Ureter (tissue), 1 donor: Measurements from ENCODE around the gene EPN1. TPM values are rescaled to one million over a fixed set of nuclear protein-coding genes. Genes with fewer than 3 reads are reported as not detected.

Experiments used
- DNase-seq: peaks from one replicate; pipeline ENCODE4 v3.0.0-alpha.2; 2020; ENCODE audit warnings: low spot score
- total RNA-seq: library from RNA; stranded (reverse); gene quantifications from one replicate; pipeline ENCODE4 v1.2.4, GENCODE V29; 2023
- donor health status: DM: yes; HTN: yes; CAD: no.

EPN1 gene
- total RNA-seq, 1 donor from 2014 or later: 78.5 TPM

DNA sequence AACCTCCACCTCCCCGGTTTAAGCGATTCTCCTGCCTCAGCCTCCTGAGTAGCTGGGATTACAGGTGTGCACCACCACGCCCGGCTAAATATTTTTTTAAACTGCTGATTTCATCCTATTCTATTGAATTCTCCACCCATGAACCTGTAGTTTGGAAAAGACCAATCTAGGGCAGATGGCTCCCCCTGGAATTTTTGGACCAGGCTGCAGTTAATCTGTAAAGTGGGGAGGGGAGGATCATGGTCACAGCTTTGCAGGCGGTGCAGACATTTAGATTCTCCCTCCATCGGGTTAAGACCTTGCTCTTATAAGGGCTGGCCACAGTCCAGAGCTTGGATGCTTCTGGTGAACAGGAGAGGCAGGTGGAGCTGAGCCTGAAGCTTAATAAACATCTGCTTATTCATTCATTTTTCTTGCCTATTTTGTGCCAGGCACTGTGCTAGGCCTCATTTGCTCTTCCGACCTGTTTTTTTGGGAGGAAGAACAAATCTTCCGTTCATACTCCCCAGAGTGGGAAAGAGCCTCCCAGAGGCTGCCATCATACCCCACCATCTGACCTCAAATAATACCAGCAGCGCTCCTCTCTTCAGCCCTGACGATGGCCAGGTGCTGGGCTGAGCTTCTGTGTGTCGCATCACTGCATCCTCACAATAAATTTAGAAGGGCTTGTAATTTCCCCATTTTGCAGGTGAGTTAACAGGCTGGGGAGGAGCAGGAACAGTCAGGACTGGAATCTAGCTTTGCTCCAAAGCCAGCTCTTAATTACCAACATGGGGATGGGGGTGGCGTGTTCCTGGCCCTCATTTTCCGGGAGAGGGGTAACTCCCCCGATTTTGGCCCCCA, 27.9 kb upstream of the EPN1 start:
- DNase-seq: no peak

DNA sequence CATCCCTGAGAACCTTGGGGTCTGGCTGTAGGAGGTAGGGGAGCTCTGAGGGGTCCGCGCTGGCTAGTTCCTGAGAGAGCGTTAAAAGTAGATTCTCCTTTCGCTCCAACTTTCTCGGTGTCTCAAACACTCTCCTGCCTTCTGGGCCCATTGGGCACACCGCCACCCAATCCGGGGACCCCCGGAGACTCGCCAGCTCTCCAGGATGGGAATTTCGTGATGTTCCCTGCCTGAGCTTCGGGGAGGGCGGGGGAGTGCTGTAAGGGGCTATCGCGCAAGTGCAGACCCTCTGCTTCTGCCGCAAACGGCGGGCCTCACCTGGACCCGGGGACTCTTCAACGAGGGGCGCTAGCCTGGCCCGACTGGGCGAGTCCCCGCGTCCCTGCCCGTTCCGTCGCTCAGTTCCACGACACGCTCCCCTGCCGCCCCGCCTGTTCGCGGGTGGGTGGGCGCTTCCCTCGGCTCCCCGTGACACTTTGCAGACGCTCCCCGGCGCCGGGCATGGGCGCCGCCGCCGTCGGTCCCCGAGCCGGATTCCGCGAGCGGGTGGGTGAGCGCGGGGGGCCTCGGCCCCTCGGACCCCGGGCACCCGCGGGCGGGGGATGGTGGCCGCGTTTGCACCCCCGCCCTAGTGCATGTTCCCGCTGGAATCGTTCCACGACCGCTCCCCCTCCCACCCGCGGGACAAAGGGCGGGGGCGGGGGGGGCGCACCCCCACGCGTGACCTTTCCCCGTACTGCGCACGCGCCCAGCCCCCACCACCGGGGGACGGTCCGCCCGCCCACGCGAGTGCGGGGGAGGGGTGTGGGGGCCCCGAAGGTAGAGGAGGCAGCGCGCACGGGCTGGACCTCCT, 27.1 kb upstream of the EPN1 start, which contains the start of gene CCDC106:
CCDC106 (plus strand) TSS at position 481 of the 853 bp plus-strand sequence. CDS start 835 bp downstream, outside the sequence.
- DNase-seq: peak; percentile 62

DNA sequence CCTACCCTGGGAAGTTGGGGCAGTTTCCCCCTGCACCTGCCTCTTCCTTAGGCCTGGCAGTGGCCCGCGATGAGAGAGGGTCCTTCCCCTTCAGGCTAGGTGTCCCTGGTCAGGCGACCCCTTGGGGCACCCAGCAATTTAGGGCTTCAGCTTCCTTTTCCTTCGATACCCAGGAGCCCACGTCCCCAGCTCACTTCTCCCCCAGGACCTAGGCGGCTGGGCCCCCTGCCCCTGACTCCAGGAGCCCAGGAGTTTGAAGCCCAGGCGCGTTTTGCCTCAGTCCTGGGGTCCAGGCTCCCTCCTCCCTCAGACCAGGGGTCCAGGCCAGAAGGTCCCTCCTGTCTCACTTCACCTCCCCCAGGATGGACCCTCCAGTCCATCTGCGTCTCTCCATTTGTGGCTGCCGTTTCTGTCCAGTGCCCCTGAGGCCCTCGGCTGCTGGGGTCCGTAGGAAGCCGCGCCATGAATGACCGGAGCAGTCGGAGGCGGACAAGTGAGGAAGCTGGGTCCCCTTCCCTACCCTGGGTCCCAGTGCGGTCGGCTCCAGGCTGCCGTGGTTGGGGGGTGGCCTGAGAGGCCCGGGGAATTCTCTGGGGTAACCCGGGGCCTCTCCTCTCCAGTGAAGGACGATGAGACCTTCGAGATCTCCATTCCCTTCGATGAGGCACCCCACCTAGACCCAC, 26.3 kb upstream of the EPN1 start:
- DNase-seq: no peak

DNA sequence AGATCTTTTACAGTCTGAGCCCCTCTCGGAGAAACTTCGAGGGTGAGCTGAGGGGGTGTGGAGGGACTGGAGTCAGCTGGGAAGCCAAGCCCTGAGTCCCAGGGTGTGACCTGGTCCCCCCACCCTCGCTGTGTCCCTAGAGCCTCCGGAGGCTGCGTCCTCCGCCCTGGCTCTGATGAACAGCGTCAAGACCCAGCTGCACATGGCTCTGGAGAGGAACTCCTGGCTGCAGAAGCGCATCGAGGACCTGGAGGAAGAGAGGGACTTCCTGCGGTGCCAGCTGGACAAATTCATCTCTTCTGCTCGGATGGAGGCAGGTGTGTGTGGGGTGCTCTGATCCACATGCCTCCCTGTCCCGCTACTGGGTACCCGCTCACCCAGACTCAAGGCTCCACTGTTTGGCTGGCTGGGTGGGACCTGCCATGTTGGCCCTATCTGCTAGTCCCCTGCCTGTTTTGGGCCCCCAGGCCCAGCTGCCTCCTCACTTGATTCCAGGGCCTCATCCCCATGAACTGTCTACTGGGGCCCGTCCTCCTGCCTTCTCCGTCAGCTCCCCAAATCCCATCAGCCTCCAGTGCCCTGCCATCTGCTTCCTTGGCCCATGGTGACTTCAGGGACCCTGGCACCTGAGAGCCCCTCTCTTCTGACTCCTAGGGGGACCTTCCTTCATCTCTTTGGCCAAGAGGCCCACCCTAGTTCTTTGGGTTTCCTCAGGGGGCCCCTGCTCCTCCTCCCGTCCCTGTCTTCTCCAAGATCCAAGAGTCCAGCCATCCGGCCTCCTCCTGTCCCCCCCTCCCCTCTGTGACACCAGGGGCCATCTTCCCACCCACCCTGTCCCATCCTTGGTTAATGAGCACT, 25.5 kb upstream of the EPN1 start:
- DNase-seq: no peak

DNA sequence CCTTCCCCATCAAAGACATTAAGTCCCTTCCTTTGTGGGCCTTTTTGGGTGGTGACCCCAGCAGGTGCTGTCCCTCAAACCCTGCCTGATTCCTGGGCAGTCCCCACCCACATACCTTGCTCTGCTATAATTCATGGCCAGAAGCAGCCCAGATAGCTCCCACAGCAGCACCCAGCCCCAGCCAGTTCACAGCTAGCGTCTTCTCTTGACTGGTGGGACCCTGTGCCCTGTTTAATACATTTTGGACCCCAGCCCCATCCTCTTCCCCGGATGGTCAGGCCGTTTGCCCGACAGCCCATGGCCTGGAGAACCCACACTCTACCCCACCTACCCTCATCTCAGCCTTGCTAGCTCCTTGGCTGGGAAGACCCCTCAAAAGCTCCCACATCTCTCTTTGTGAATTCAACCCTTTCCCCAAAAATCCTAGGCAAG, 24.9 kb upstream of the EPN1 start:
- no peak for DNase-seq

DNA sequence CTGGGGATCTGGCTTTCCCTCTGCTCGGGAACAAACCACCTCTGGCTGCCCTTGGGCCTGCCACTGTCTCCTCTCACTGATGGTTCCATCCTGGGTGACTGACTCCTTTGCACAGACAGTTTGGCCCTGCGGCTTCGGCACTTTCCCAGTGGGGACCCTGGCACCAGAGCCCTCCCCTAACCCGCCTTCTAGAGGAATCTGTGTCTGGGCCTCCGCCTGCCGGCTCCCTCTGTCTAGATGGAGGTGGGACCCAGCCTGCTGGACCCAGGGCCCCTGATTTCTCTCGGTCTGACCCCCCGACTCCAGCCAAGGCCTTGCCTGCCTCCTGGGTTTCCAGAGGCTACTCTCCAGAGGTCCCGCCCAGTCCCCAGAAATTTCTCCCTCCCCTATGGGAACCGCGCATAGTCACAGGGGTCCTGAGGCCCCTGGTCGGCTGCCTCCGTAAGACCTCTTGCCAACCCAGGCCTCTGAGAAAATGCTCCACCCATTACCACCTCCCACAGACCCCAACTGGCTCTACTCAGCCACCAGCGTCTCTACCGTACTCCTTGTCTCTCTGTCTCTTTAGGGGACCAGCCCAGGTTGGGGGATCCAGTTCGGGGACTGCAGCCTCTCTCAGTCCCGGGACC, 24.3 kb upstream of the EPN1 start:
- no peak for DNase-seq

DNA sequence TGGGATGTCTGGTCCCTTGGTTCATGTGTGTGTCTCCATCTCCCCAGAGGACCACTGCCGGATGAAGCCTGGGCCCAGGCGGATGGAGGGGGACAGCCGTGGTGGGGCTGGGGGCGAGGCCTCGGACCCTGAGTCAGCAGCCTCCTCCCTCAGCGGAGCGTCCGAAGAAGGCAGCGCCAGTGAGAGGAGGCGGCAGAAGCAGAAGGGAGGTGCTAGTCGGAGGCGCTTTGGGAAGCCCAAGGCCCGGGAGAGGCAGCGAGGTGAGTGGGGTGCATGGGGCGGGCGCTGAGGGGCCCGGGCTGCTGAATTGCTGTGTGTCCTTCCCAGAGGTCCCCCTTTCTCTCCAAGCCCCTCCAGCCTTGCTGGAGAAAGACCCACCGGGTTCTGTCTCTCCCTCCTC, 23.8 kb upstream of the EPN1 start:
- no peak for DNase-seq

DNA sequence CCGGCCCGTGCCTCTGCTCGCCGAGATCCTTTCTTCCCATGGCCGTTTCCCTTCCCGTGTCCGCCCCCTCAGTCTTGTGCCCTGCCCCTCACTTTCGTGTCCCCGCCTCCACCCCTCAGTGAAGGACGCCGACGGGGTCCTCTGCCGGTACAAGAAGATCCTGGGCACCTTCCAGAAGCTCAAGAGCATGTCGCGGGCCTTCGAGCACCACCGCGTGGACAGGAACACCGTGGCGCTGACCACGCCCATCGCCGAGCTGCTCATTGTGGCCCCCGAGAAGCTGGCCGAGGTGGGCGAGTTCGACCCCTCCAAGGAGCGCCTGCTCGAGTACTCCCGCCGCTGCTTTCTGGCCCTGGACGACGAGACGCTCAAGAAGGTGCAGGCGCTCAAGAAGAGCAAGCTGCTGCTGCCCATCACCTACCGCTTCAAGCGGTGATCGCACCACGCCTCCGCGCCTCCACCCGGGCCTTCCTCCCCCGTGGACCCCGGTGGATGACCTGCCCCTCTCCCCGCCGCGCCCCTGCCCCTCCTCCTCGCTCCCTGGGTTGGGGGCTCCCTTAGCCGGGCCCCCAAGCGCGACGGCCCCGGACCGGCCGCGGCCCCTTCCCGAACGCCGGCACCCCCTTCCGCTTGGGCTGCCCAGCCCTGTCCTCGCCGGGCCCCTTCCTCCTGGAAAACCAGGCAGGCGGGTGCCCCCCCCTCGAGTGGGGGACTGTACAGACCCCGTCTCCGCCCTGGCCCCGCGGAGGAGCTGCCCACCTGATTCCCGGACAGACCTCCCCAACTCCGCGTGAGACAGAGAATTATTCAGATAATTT, 22.5 kb upstream of the EPN1 start:
- DNase-seq: peak; percentile 69

DNA sequence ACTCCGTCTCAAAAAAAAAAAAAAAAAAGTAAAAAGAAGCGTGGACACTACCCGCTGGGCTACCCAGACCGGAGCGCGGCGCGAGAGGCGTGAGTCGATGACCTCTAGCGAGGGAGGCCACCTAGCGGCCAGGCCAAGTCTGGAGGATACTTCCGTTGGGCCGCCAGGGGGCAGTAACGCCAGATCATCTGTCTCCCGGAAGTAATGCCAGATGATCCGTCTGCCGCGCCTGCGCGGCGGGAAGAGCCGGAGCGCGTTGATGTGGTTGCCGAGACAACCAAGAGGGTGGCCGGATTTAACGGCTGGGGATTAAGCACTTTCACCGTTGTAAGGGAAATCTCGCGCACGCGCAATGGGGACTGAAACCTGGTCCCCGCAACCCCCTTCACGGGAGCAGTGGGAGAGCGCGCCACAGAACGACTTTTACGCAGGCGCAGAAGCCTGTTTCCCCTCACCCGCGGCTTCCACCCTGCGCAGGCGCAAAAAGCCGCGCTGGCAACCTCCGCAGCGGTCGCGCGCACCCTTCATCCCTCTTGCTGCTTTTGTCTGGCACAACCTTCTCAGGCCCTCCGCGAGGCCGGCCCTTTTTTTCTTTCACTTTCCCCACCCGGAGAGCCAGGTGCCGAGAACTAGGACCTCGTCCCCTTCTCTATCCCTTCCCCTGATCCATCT, 21.2 kb upstream of the EPN1 start:
- peak; percentile 98 for DNase-seq

DNA sequence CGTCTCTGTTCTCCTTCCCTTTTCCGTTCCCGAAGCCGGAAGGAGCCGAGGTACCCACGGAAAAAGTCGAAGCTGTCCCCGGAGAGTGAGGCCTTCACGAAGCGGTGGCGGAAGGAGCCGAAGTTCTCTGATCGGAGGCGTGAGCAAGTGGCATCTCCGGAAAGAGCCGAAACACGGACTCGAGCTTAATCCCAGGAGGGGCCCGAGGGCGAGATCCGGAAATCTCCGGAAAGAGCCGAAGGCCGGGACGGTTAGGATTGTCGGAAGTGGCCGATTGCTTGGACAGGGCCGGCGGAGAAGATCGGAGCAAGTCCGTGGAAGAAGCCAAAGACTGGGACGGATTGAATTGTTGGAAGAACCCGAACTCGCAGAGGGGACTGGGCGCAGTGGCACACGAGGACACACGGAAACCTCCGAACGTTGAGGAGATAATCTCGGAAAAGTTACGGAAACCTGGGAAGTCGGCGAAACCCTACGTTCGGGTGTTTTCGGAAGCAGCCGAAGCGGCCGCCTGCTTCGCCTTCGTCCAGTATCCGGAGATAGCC, 20.6 kb upstream of the EPN1 start:
- peak; percentile 100 for DNase-seq

DNA sequence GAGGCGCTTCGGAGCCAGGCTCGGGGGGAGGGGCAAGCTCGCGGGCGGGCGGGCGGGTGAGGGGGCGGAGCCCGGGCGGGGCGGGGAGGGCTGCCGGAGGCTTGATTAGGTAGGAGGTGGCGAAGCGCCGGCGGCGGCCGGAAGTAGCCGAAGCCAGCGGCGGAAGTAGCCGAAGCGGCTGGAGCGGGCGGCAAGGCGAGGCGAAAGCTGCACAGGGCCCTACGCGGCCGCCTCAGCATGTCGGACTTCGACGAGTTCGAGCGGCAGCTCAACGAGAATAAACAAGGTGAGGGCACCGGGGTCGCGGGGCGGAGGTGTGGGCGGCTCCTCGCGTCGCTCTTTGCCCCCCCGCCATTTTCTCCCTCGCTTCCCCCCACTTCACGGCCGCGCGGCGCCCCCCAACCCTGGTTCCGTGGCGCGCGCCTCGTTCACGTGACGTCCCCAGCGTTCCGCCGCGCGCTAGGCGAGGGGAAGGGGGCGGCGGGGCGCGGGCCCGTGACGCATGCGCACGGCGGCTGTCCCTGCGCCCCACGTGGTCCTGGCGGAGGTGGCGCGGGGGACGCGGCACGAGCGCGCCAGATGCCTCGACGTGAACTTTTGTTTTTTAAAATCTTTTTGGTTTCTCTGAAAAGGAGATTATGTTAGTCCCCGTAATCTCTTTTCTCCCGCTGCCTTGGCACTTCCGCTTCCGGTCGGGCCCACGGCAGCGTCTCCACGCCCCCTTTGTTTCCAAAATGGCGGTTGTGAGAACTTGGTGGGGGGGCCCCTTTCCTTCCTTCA, 20.0 kb upstream of the EPN1 start, which contains the start of gene U2AF2:
U2AF2 (plus strand) TSS at position 168 of the 780 bp plus-strand sequence; CDS start at position 238, 70 bp downstream.
- peak; percentile 97 for DNase-seq

DNA sequence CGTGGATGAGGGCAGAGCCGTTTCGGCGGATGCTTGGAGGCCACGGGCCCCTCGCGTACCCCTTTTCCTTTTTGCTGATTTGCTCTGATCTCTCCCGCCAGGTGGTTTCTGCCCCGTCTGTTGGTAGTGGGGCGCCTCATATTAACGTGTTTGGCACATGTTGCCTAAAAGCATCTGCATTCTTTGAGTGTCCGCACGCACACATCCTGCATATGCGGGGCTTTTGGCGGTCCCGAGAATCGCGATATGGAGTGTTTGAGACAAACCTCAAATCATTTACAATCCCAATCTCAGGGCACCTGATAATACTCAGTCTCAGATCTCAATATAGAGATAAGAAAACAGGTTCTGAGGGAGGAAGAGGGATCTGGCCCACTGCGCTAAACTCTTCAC, 19.4 kb upstream of the EPN1 start:
- DNase-seq: no peak

DNA sequence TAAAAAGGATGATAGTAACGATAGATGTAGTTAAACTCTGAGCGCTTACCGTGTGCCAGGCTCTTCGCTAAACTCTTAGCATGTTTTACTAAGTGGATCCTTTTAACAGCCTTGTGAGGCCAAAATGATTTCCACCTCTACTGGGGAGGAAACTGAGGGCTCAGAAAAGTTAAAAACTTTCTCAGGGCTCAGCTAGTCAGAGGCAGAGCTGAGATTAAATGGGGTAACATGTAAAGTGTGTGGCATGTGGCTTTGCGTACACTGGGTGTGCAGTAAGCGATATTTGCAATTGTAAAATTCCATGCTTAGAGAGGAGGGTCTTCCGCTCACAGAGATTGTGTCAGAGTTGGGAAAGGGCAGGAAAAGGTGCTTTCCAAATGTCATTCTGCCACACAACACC, 18.5 kb upstream of the EPN1 start:
- no peak for DNase-seq

DNA sequence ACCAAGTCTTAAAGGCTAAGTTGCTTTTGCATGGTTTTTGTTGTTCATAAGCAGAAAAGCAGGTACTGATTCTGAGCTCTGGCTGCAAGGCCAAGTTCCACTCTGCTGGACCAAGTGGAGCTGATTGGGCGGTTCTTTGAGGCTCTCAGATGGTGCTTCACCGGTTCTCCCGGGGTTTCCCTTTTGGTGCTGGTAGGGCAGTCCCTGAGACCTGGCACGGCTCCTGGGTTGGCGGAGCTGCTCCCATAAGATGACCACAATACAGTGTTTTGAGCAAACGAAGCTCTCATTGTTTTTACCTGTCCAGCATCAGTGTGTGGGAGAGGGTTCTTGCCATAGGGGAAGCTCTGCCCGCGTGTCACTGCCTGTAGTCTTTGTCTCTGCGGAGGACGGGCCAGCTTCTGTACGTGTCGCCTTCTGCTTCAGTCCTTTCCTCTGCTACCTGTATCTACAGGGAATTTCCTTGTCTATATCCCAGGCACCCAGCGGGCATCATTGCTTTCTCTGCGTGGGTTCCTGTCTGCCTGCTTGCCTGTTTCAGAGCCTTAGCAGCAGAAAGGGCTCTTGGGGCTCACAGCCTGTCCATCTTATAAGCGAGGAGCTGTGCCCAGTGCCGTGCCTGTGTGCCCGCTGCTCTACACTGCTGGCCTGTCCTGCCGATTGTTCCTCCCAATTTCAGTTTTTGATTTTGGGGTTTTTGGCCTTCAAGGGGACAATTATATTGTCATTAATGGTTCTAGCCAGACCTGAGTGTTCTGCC, 17.9 kb upstream of the EPN1 start:
- DNase-seq: no peak

DNA sequence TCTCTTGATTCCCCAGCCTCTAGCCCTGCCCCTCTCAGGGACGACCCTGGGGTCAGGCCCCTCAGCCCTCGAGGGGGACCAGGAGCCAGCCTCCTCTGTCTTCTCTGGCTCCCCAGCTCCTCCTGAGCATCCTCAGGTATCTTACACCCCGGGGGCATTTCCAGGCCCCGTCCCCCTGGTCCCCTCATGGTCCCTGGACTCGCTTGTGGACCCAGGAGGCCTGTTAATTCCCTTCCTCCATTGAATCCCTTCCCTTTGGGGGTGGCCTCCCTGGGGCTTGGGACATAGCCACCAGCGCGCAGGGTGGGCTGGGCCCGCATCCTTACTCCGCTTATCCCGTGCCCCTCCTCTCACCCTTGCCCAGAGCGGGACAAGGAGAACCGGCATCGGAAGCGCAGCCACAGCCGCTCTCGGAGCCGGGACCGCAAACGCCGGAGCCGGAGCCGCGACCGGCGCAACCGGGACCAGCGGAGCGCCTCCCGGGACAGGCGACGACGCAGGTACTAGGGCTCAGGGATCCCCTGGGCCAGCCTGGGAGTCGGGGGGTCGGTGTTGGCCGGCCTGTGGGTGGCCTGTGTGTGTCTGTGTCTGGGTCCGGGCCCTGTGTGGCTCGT, 16.1 kb upstream of the EPN1 start:
- no peak for DNase-seq

DNA sequence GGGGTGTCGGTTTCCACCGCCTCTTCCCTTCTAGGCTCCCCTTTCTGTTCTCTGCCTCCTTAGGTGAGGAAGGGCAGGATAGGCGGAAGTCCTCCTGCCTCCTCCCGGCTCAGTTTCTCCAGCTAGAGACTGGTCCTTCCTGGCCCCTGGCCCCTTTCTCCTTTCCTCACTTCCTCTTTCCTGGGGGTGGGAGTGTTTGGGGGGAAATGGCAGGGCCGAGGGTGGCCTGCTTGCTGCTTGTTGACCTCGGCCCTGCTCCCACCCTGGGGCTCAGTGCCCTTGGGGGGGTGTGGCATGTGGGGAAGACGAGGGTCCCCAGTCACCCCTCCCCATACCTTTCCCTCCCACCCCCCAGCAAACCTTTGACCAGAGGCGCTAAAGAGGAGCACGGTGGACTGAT, 15.2 kb upstream of the EPN1 start:
- DNase-seq: no peak

DNA sequence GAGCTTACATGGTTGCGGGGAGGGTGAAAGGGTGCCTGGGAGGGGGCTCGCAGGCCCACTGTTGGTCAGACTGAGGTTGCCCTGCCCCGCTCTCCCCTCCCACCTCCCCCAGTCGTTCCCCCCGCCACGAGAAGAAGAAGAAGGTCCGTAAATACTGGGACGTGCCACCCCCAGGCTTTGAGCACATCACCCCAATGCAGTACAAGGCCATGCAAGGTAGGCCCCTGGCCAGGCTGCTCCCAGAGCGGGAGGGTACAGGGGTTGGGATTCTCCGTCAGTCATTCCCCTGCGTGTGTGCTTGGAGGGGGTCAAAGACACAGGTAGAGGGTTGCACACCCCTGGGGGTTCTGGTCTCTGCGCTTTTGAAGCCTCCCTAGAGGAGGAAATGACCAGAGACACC, 14.6 kb upstream of the EPN1 start:
- no peak for DNase-seq
